Mononuclear cell (primary cell): Measurements from ENCODE around the gene ASB1. TPM values are rescaled to one million over a fixed set of nuclear protein-coding genes. Genes with fewer than 3 reads are reported as not detected.

ENCODE experiments used
- H3K27me3 ChIP-seq: 2 replicates; pipeline ENCODE4 v1.6.0; 2011; ENCODE audit warnings: low read length, control low read depth; ENCODE audit not compliant: insufficient read depth
- H3K4me1 ChIP-seq: 2 replicates; pipeline ENCODE4 v1.5.1; 2011; ENCODE audit warnings: mild to moderate bottlenecking, low read length, control low read depth; ENCODE audit not compliant: insufficient read depth
- H3K4me3 ChIP-seq: 2 replicates; pipeline ENCODE4 v1.5.1; 2011; ENCODE audit warnings: mild to moderate bottlenecking, low read length, moderate library complexity
- H3K9me3 ChIP-seq: 2 replicates; pipeline ENCODE4 v1.5.1; 2011; ENCODE audit warnings: low read depth, mild to moderate bottlenecking, control low read depth, low read length
- total RNA-seq: library from RNA; depleted of rRNA; stranded (reverse); fragments of >200 nt; gene quantifications from one replicate; pipeline ENCODE4 v1.2.3, GENCODE V29; 2012

The ASB1 gene
- total RNA-seq, 1 donor: 10.5 TPM

GRCh38 chr2:238495422-238495821, 68.7 kb downstream of the ASB1 start:
- H3K4me1 ChIP-seq: peaks cover 15% of the 10 kb centered on the region
- H3K27me3 ChIP-seq: no peaks in the 10 kb centered on the region
- H3K9me3 ChIP-seq: no peaks in the 10 kb centered on the region
- H3K4me3 ChIP-seq: no peak overlapping the region

- Histone ChIP-seq H3K4me3 (no peak overlapping the region), H3K27me3 (no peaks in the 10 kb centered on the region), H3K4me1 (peaks cover 15% of the 10 kb centered on the region), H3K9me3 (no peaks in the 10 kb centered on the region)
These were observed 70.3 kb downstream of the ASB1 start for GRCh38 chr2:238496756-238497609.

GRCh38 chr2:238497610-238498005, 70.9 kb downstream of the ASB1 start:
- Histone ChIP-seq H3K4me3 (no peak overlapping the region), H3K27me3 (no peaks in the 10 kb centered on the region), H3K9me3 (no peaks in the 10 kb centered on the region), H3K4me1 (peaks cover 15% of the 10 kb centered on the region)

GRCh38 chr2:238498188-238498587, 71.5 kb downstream of the ASB1 start:
- Histone ChIP-seq H3K4me3 (no peak overlapping the region), H3K27me3 (no peaks in the 10 kb centered on the region), H3K9me3 (no peaks in the 10 kb centered on the region), H3K4me1 (peaks cover 14% of the 10 kb centered on the region)

- Histone ChIP-seq H3K27me3 (no peaks in the 10 kb centered on the region), H3K4me1 (peaks cover 10% of the 10 kb centered on the region)
These were observed 72.1 kb downstream of the ASB1 start for GRCh38 chr2:238498691-238499295.

GRCh38 chr2:238499731-238500580, 73.2 kb downstream of the ASB1 start:
- H3K9me3 ChIP-seq: no peaks in the 10 kb centered on the region
- no peaks in the 10 kb centered on the region for H3K4me1 ChIP-seq
- no peaks in the 10 kb centered on the region for H3K27me3 ChIP-seq
- H3K4me3 ChIP-seq: no peak overlapping the region

More at GRCh38 chr2:238498691-238499295, 72.1 kb downstream of the ASB1 start:
- no peaks in the 10 kb centered on the region for H3K9me3 ChIP-seq
- no peak overlapping the region for H3K4me3 ChIP-seq

- H3K9me3 ChIP-seq: no peaks in the 10 kb centered on the region
- H3K4me1 ChIP-seq: no peaks in the 10 kb centered on the region
- no peaks in the 10 kb centered on the region for H3K27me3 ChIP-seq
- H3K4me3 ChIP-seq: no peak overlapping the region
These were observed 74.6 kb downstream of the ASB1 start for GRCh38 chr2:238501311-238501710.

Other genes with a start within 250 kb of the ASB1 start
- gene ILKAP, start 223.2 kb upstream of the ASB1 start, total RNA-seq: 66.5 TPM
- gene HES6, start 186.9 kb upstream of the ASB1 start, total RNA-seq: 5.4 TPM
- 18.7 TPM for gene PER2, start 138.3 kb upstream of the ASB1 start, total RNA-seq
- gene TRAF3IP1, start 106.4 kb upstream of the ASB1 start, total RNA-seq: 3.5 TPM